D721Med (cell line): ENCODE data around the gene CASP14.
"Not testable (repeated sequence)": the region's sequence is repeated elsewhere in the genome, so short reads cannot be mapped to it uniquely, and the experiment has no call there.

Experiments used
- DNase-seq: peaks from one replicate; pipeline ENCODE4 v3.0.0; 2011; ENCODE audit warnings: low spot score; ENCODE audit not compliant: insufficient read length
- FAIRE-seq: peaks from 2 replicates; lab custom pipeline; 2011; peaks lifted over from hg19 to GRCh38; lab: Jason Lieb, UNC
- CTCF ChIP-seq: IDR thresholded peaks from 2 replicates; pipeline ENCODE4 v1.5.1; 2012; ENCODE audit warnings: mild to moderate bottlenecking, control low read depth; ENCODE audit not compliant: insufficient read depth; ENCODE audit errors: missing control alignments

CASP14 gene

GRCh38 chr19:15093001-15093400 lies 43.7 kb downstream of the CASP14 start:
- FAIRE-seq (no peak), DNase-seq (no peak)
- TF ChIP-seq CTCF: no peak

- DNase-seq (no peak), FAIRE-seq (no peak)
- no peak for TF ChIP-seq CTCF
These were observed 46.9 kb downstream of the CASP14 start for GRCh38 chr19:15096223-15096622.

- DNase-seq, FAIRE-seq: not testable (repeated sequence)
These were observed 48.7 kb downstream of the CASP14 start for GRCh38 chr19:15097980-15098379.

GRCh38 chr19:15098460-15098859 lies 49.2 kb downstream of the CASP14 start:
- no peak for TF ChIP-seq CTCF
- no peak for FAIRE-seq
- no peak for DNase-seq

GRCh38 chr19:15099017-15099582 lies 49.8 kb downstream of the CASP14 start:
- TF ChIP-seq CTCF: no peak
- no peak for DNase-seq
- no peak for FAIRE-seq

- DNase-seq: no peak
- peak; percentile 54 for TF ChIP-seq CTCF
- no peak for FAIRE-seq
These were observed 52.3 kb downstream of the CASP14 start for GRCh38 chr19:15101479-15102082.

GRCh38 chr19:15104003-15104402 lies 54.7 kb downstream of the CASP14 start:
- FAIRE-seq: no peak
- TF ChIP-seq CTCF: no peak
- DNase-seq: no peak

GRCh38 chr19:15104411-15104810 lies 55.1 kb downstream of the CASP14 start:
- TF ChIP-seq CTCF: no peak
- FAIRE-seq: no peak
- no peak for DNase-seq
